ENCODE measurements around the gene LIMS2.

DNA sequence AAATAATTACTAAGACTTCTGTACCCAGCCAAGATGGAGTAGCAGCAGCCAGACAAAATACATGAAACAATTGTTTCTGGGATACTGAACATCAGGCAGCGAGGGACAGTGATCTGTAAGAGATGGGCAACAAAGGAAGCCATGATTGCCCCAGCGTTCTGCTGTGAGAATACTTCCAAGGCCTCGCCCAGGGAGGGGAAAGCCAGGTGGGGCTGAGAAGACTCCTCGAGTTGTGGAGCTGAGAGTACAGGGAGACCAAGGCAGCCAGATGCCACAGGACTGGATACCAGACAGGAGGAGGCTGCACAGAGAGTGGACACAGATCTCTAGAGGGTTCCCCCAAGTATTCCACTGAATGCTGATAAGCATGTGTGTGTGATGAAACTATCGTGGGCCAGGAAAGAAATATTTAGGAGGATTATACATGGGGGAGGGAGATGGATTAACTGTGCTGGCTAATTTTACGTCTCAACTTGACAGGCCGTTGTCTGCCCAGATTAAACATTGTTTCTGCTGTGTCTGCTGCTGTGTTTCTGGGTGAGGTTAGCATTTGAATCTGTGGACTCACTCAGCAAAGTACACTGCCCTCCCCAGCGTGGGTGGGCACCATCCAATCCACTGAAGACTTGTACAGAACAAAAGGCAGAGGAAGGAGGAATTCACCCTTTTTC, 10.2 kb upstream of the LIMS2 start:
- TF ChIP-seq SP2 (tag by site-specific recombination; IDR thresholded peaks at IDR 0.05) = no peak
- TF ChIP-seq, protein P1, sequence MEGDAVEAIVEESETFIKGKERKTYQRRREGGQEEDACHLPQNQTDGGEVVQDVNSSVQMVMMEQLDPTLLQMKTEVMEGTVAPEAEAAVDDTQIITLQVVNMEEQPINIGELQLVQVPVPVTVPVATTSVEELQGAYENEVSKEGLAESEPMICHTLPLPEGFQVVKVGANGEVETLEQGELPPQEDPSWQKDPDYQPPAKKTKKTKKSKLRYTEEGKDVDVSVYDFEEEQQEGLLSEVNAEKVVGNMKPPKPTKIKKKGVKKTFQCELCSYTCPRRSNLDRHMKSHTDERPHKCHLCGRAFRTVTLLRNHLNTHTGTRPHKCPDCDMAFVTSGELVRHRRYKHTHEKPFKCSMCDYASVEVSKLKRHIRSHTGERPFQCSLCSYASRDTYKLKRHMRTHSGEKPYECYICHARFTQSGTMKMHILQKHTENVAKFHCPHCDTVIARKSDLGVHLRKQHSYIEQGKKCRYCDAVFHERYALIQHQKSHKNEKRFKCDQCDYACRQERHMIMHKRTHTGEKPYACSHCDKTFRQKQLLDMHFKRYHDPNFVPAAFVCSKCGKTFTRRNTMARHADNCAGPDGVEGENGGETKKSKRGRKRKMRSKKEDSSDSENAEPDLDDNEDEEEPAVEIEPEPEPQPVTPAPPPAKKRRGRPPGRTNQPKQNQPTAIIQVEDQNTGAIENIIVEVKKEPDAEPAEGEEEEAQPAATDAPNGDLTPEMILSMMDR (tag by site-specific recombination; IDR thresholded peaks at IDR 0.05) = no peak

Data from HEK293 (cell line).